Esophagus muscularis mucosa (tissue), 4 donors: Measurements from ENCODE around the gene CMTM3. TPM values are rescaled to one million over a fixed set of nuclear protein-coding genes. Genes with fewer than 3 reads are reported as not detected.
"Not testable (repeated sequence)": the region's sequence is repeated elsewhere in the genome, so short reads cannot be mapped to it uniquely, and the experiment has no call there.

ENCODE experiments used
- DNase-seq: peaks from one replicate; pipeline ENCODE4 v3.0.0-alpha.2; 2017; ENCODE audit errors: extremely low spot score
- H3K27ac ChIP-seq, 4 donors: fragments of 200-600 bp; sonication (generic); replicated peaks in 1 of 4; 1 replicate in 3 of 4; 2 replicates in 1 of 4; pipeline ENCODE4 v1.5.1; 2016 to 2019; ENCODE audit warnings: mild to moderate bottlenecking in 1 of 4
- H3K27me3 ChIP-seq, 4 donors: fragments of 200-600 bp; sonication (generic); one replicate each; pipeline versions ENCODE4 v1.5.1 to v1.6.0; 2016 to 2019
- H3K36me3 ChIP-seq, 4 donors: fragments of 200-600 bp; sonication (generic); one replicate each; pipeline ENCODE4 v1.5.1; 2016 to 2019
- H3K4me1 ChIP-seq, 4 donors: fragments of 200-600 bp; sonication (generic); one replicate each; pipeline ENCODE4 v1.5.1; 2016 to 2019
- H3K4me3 ChIP-seq, 4 donors: fragments of 200-600 bp; sonication (generic); 1 replicate in 2 of 4; 2 replicates in 2 of 4; pipeline ENCODE4 v1.5.1; 2016 to 2019; ENCODE audit warnings: mild to moderate bottlenecking in 4 of 4, moderate library complexity in 1 of 4
- H3K9me3 ChIP-seq, 4 donors: fragments of 200-600 bp; sonication (generic); 1 replicate in 3 of 4; 2 replicates in 1 of 4; pipeline ENCODE4 v1.5.1; 2016 to 2019
- CTCF ChIP-seq, 3 experiments: fragments of 200-600 bp in 2 of 3; fragments of 450-650 bp in 1 of 3; sonication (generic) in 2 of 3; IDR thresholded peaks; one replicate each; pipeline ENCODE4 v1.5.1; 2017 to 2019; ENCODE audit warnings: antibody characterized with exemption in 3 of 3, mild to moderate bottlenecking in 2 of 3, moderate library complexity in 1 of 3
- EP300 ChIP-seq: sonication (generic); formaldehyde crosslinking; IDR thresholded peaks from one replicate; pipeline ENCODE4 v1.6.1; 2017; ENCODE audit warnings: antibody characterized with exemption
- POLR2A ChIP-seq: fragments of 450-650 bp; IDR thresholded peaks from one replicate; pipeline ENCODE4 v1.6.1; 2017; ENCODE audit warnings: antibody characterized with exemption, moderate library complexity, mild to moderate bottlenecking, low read depth
- POLR2AphosphoS5 ChIP-seq, 2 donors: sonication (generic); formaldehyde crosslinking; IDR thresholded peaks; one replicate each; pipeline ENCODE4 v1.6.1; 2017; ENCODE audit warnings: antibody characterized with exemption in 2 of 2
- WGBS: methylation state at CpG from one replicate; pipeline ENCODE4 v1.1.5; 2018; 5-methylcytosine and 5-hydroxymethylcytosine counted together
- intact Hi-C: fragments of 100-400 bp; cut with DNase I; formaldehyde crosslinking; loops from one replicate; pipeline ENCODE4 v1.15.1; 2023
- total RNA-seq, 4 donors: library from RNA; depleted of rRNA; stranded (reverse); fragments of >200 nt; gene quantifications; one replicate each; pipeline versions ENCODE4 v1.1.0 to v1.2.1, GENCODE V29; 2016

CMTM3 gene
- total RNA-seq, 4 donors from 2014 or later: 13.7 to 24.5 (median 17.3) TPM

- no peak overlapping the region for H3K27ac ChIP-seq
- 85% methylated on average over 3 of the region's 3 CpGs for whole genome bisulfite sequencing
- TF ChIP-seq POLR2A (no peak), CTCF (IDR thresholded peaks at IDR 0.05) (no peak), EP300 (no peak), POLR2AphosphoS5 (IDR thresholded peaks at IDR 0.05) (no peak)
- no peaks in the 10 kb centered on the region for H3K36me3 ChIP-seq
- no peak for DNase-seq
- intact Hi-C loops: no loop called here
- no peaks in the 10 kb centered on the region for H3K27me3 ChIP-seq
- no peak overlapping the region for H3K4me3 ChIP-seq
- peaks cover 0 to 4% (median 0%) of the 10 kb centered on the region in 4 donors for H3K9me3 ChIP-seq
- H3K4me1 ChIP-seq: no peaks in the 10 kb centered on the region
These were observed 12.3 kb upstream of the CMTM3 start for GRCh38 chr16:66592241-66592640.

GRCh38 chr16:66592814-66593213, 11.7 kb upstream of the CMTM3 start:
- intact Hi-C loops: no loop called here
- Histone ChIP-seq H3K36me3 (no peaks in the 10 kb centered on the region), H3K27ac (no peak overlapping the region), H3K9me3 (peaks cover 0 to 4% (median 0%) of the 10 kb centered on the region in 4 donors), H3K4me1 (no peaks in the 10 kb centered on the region), H3K27me3 (no peaks in the 10 kb centered on the region), H3K4me3 (no peak overlapping the region)
- no peak for TF ChIP-seq CTCF (IDR thresholded peaks at IDR 0.05)
- no peak for TF ChIP-seq EP300
- TF ChIP-seq POLR2AphosphoS5 (IDR thresholded peaks at IDR 0.05): no peak
- no peak for TF ChIP-seq POLR2A
- no peak for DNase-seq
- WGBS: 97% methylated on average over 3 of the region's 3 CpGs

- H3K4me1 ChIP-seq: no peaks in the 10 kb centered on the region
- H3K27ac ChIP-seq: no peak overlapping the region
- no peak overlapping the region for H3K4me3 ChIP-seq
- no peak for DNase-seq
- H3K9me3 ChIP-seq: peaks cover 0 to 4% (median 0%) of the 10 kb centered on the region in 4 donors
- no peaks in the 10 kb centered on the region for H3K36me3 ChIP-seq
- WGBS: 63% methylated on average over 7 of the region's 7 CpGs
- intact Hi-C loops: no loop called here
- H3K27me3 ChIP-seq: no peaks in the 10 kb centered on the region
- TF ChIP-seq EP300 (no peak), POLR2A (no peak), POLR2AphosphoS5 (IDR thresholded peaks at IDR 0.05) (no peak), CTCF (IDR thresholded peaks at IDR 0.05) (no peak)
These were observed 9.8 kb upstream of the CMTM3 start for GRCh38 chr16:66594739-66595138.

DNA sequence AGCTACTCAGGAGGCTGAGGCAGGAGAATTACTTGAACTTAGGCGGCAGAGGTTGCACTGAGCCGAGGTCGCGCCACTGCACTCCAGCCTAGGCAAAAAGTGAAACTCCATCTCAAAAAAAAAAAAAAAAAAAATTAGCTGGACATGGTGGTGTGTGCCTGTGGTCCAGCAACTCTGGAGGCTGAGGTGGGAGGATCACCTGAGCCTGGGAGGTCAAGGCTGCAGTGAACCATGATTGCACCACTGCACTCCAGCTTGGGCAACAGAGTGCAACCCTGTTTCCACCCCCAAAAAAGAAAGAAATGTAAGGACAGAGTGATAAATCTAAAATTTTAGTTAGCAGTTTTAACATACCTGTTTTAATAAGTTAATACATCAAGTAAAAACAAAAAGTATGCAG, 7.9 kb upstream of the CMTM3 start:
- H3K27ac ChIP-seq, intact Hi-C loops, H3K4me1 ChIP-seq, H3K4me3 ChIP-seq, H3K9me3 ChIP-seq, H3K27me3 ChIP-seq, H3K36me3 ChIP-seq, DNase-seq: not testable (repeated sequence)
- 97% methylated on average over 4 of the region's 4 CpGs for WGBS

- Histone ChIP-seq H3K4me3 (no peak overlapping the region), H3K27ac (no peak overlapping the region), H3K36me3 (no peaks in the 10 kb centered on the region), H3K27me3 (peaks cover 0 to 15% (median 0%) of the 10 kb centered on the region in 4 donors), H3K4me1 (no peaks in the 10 kb centered on the region), H3K9me3 (peaks cover 0 to 4% (median 0%) of the 10 kb centered on the region in 4 donors)
- 90% methylated on average over 5 of the region's 5 CpGs for WGBS
- intact Hi-C loops: no loop called here
- DNase-seq: no peak
- no peak for TF ChIP-seq POLR2AphosphoS5 (IDR thresholded peaks at IDR 0.05)
- no peak for TF ChIP-seq CTCF (IDR thresholded peaks at IDR 0.05)
- TF ChIP-seq EP300: no peak
- TF ChIP-seq POLR2A: no peak
These were observed 7.3 kb upstream of the CMTM3 start for GRCh38 chr16:66596986-66597848.
